ENCODE measurements around the gene EIF2S3B.
"Not testable (repeated sequence)": the region's sequence is repeated elsewhere in the genome, so short reads cannot be mapped to it uniquely, and the experiment has no call there.

The EIF2S3B gene

GRCh38 chr12:10481901-10482300 is 23.8 kb upstream of the EIF2S3B start:
- H3K79me2 ChIP-seq (ENCODE audit: low read length); H3K27me3 ChIP-seq (ENCODE audit: low read depth, low read length); H3K27ac ChIP-seq (ENCODE audit: low read length): not testable (repeated sequence)

DNA sequence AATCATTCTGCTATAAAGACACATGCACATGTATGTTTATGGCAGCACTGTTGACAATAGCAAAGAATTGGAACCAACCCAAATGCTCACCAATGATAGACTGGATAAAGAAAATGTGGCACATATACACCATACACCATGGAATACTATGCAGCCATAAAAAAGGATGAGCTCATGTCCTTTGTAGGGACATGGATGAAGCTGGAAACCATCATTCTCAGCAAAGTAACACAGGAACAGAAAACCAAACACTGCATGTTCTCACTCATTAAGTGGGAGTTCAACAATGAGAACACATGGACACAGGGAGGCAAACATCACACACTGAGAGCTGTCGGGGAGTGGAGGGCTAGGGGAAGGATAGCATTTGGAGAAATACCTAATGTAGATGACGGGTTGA is 18.4 kb upstream of the EIF2S3B start:
- not testable (repeated sequence) for H3K4me3 ChIP-seq (ENCODE audit: low read length); H2AFZ ChIP-seq (ENCODE audit: low read depth, low read length); H3K9me3 ChIP-seq (ENCODE audit: insufficient read depth, low read length); H3K9ac ChIP-seq (ENCODE audit: low read length); H3K4me1 ChIP-seq (ENCODE audit: low read length); H3K27ac ChIP-seq (ENCODE audit: low read length); H3K4me2 ChIP-seq (ENCODE audit: low read length); H3K27me3 ChIP-seq (ENCODE audit: low read depth, low read length); H4K20me1 ChIP-seq (ENCODE audit: insufficient read depth, low read length); H3K79me2 ChIP-seq (ENCODE audit: low read length); H3K36me3 ChIP-seq (replicated peaks; ENCODE audit: low read depth, low read length)

More at GRCh38 chr12:10481901-10482300, 23.8 kb upstream of the EIF2S3B start:
- H3K36me3 ChIP-seq (replicated peaks; ENCODE audit: low read depth, low read length); H4K20me1 ChIP-seq (ENCODE audit: insufficient read depth, low read length); H2AFZ ChIP-seq (ENCODE audit: low read depth, low read length); H3K9me3 ChIP-seq (ENCODE audit: insufficient read depth, low read length); H3K4me2 ChIP-seq (ENCODE audit: low read length); H3K4me1 ChIP-seq (ENCODE audit: low read length); H3K9ac ChIP-seq (ENCODE audit: low read length); H3K4me3 ChIP-seq (ENCODE audit: low read length): not testable (repeated sequence)

DNA sequence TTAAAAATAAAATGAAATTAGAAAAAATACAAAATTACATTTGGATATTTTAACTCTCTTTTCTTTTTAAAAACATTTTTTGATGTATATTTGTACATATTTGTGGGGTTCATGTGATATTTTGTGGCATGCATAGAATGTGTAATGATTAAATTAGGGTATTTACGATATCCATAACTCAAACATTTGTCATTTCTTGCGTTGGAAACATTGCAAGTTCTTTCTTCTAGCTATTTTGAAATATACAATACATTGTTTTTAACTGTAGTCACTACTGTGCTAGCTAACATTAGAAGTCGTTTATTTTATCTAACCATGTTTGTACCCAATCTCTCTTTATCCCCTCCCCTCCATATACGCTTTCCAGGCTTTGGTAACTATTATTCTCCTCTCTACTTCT is 13.9 kb upstream of the EIF2S3B start:
- Histone ChIP-seq H3K79me2 (ENCODE audit: low read length) (no peaks in the 10 kb centered on the region), H3K27ac (ENCODE audit: low read length) (no peak overlapping the region), H4K20me1 (ENCODE audit: insufficient read depth, low read length) (no peaks in the 10 kb centered on the region), H3K27me3 (ENCODE audit: low read depth, low read length) (no peaks in the 10 kb centered on the region), H3K4me3 (ENCODE audit: low read length) (no peak overlapping the region), H3K4me1 (ENCODE audit: low read length) (no peaks in the 10 kb centered on the region), H2AFZ (ENCODE audit: low read depth, low read length) (no peak overlapping the region), H3K4me2 (ENCODE audit: low read length) (no peak overlapping the region), H3K9ac (ENCODE audit: low read length) (no peak overlapping the region), H3K36me3 (replicated peaks; ENCODE audit: low read depth, low read length) (no peaks in the 10 kb centered on the region), H3K9me3 (ENCODE audit: insufficient read depth, low read length) (no peaks in the 10 kb centered on the region)
- TF ChIP-seq EZH2phosphoT487 (IDR thresholded peaks at IDR 0.05; ENCODE audit: low read depth) (no peak), CTCF (IDR thresholded peaks at IDR 0.05; ENCODE audit: low read depth, low read length) (no peak)

GRCh38 chr12:10497602-10498001 is 8.1 kb upstream of the EIF2S3B start:
- peaks cover 4% of the 10 kb centered on the region; the same call in 1 of the 2 replicates for H3K4me1 ChIP-seq (ENCODE audit: low read length)
- no peaks in the 10 kb centered on the region for H4K20me1 ChIP-seq (ENCODE audit: insufficient read depth, low read length)
- TF ChIP-seq CTCF (IDR thresholded peaks at IDR 0.05; ENCODE audit: low read depth, low read length) = no peak
- no peak for TF ChIP-seq EZH2phosphoT487 (IDR thresholded peaks at IDR 0.05; ENCODE audit: low read depth)
- H3K9me3 ChIP-seq (ENCODE audit: insufficient read depth, low read length) = no peaks in the 10 kb centered on the region
- no peak overlapping the region for H3K9ac ChIP-seq (ENCODE audit: low read length)
- H3K4me2 ChIP-seq (ENCODE audit: low read length) = no peak overlapping the region
- no peaks in the 10 kb centered on the region for H3K79me2 ChIP-seq (ENCODE audit: low read length)
- no peak overlapping the region for H3K4me3 ChIP-seq (ENCODE audit: low read length)
- H3K27me3 ChIP-seq (ENCODE audit: low read depth, low read length) = peaks cover 8% of the 10 kb centered on the region; the same call in 1 of the 2 replicates
- no peak overlapping the region for H2AFZ ChIP-seq (ENCODE audit: low read depth, low read length)
- no peak overlapping the region for H3K27ac ChIP-seq (ENCODE audit: low read length)
- no peaks in the 10 kb centered on the region for H3K36me3 ChIP-seq (replicated peaks; ENCODE audit: low read depth, low read length)

DNA sequence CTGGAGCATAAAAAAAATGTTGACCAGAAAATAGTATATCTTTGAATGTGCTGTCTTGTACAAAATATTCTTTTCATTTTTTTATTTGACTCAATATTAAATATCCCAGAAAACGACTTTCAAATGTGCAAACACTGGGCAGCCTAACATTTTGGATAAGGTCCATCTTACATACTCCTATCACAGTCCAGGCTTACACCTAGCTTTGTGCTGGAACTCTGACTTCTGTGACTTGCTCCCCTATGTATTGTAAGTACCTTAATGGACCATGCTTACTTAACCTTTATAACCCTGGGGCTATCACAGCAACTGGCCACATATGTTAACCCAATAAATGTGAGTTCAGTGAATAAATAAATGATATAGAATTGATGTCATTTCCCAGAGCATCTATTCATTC is 7.6 kb upstream of the EIF2S3B start:
- H3K4me3 ChIP-seq (ENCODE audit: low read length) = no peak overlapping the region
- TF ChIP-seq CTCF (IDR thresholded peaks at IDR 0.05; ENCODE audit: low read depth, low read length) = no peak
- no peak for TF ChIP-seq EZH2phosphoT487 (IDR thresholded peaks at IDR 0.05; ENCODE audit: low read depth)
- no peaks in the 10 kb centered on the region for H4K20me1 ChIP-seq (ENCODE audit: insufficient read depth, low read length)
- no peaks in the 10 kb centered on the region for H3K9me3 ChIP-seq (ENCODE audit: insufficient read depth, low read length)
- no peak overlapping the region for H2AFZ ChIP-seq (ENCODE audit: low read depth, low read length)
- H3K79me2 ChIP-seq (ENCODE audit: low read length) = no peaks in the 10 kb centered on the region
- no peak overlapping the region for H3K27ac ChIP-seq (ENCODE audit: low read length)
- H3K4me1 ChIP-seq (ENCODE audit: low read length) = peaks cover 4% of the 10 kb centered on the region; the same call in 1 of the 2 replicates
- H3K36me3 ChIP-seq (replicated peaks; ENCODE audit: low read depth, low read length) = no peaks in the 10 kb centered on the region
- H3K4me2 ChIP-seq (ENCODE audit: low read length) = no peak overlapping the region
- no peak overlapping the region for H3K9ac ChIP-seq (ENCODE audit: low read length)
- peaks cover 8% of the 10 kb centered on the region; the same call in 1 of the 2 replicates for H3K27me3 ChIP-seq (ENCODE audit: low read depth, low read length)

Measured in OCI-LY3 (cell line).